Umbilical cord (tissue), 2 donors: ENCODE measurements around the gene COMMD3. TPM values are rescaled to one million over a fixed set of nuclear protein-coding genes. Genes with fewer than 3 reads are reported as not detected.
A peak's percentile ranks its signal among the peaks of the same experiment; 100 is the strongest.
"Not testable (repeated sequence)": the region's sequence is repeated elsewhere in the genome, so short reads cannot be mapped to it uniquely, and the experiment has no call there.

Source experiments
- DNase-seq: peaks from one replicate; pipeline ENCODE4 v3.0.0-alpha.2; 2015; ENCODE audit warnings: low spot score
- total RNA-seq: library from RNA; depleted of rRNA; stranded (reverse); fragments of >200 nt; gene quantifications from one replicate; pipeline ENCODE4 v1.2.3, GENCODE V29; 2014; ENCODE audit warnings: low replicate concordance; ENCODE audit not compliant: insufficient read depth

COMMD3 gene
- total RNA-seq, 1 donor from 2014 or later = 33.7 TPM

DNA sequence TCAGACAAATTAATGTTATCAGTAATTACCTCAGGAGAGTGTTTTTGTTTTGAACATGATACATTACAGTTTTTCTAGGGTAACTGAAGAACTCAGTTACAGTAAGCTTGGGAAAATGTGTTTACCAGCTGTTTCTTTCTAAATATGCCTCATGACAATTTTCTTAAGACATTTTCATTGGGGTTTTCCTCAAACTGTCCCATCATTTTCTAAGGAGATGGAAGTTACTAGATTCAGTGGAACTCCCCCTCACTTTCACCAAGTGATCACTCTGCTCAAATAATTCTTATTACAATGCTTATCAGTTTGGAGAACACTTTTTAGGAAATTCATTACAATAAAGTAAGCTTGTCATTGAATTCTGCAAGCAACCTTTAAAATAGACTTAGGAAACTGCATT, 22.7 kb downstream of the COMMD3 start:
- no peak for DNase-seq

DNA sequence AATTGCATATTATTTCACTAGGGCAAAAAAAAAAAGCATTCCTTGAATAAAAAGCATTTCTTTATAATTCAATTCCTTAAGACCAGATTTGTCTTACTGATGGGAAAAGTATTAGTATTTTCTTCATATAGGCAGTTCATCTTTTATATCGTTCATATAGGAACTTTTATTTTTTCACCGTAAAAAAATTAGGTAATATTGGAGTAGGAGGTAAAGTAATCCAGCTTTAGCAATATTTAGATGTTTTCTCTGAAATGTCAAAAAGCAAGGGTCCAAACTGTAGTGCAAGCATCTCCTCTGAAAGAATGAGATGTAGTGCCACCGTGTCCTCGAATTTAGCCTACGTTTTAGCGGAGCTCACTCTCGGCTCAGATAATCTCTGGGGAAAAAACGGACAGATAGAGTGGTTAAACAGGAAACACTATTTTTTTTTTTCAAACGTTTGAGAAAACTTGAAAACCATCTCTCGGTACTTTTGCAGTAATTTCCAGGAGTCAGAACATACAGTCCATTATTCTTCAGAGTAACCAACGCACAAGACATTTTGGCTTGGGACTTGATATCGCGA, 23.7 kb downstream of the COMMD3 start:
- peak; percentile 2 for DNase-seq

GRCh38 chr10:22340329-22341189, 24.4 kb downstream of the COMMD3 start:
- peak; percentile 90 for DNase-seq

GRCh38 chr10:22341190-22341925, 25.2 kb downstream of the COMMD3 start:
- no peak for DNase-seq

DNA sequence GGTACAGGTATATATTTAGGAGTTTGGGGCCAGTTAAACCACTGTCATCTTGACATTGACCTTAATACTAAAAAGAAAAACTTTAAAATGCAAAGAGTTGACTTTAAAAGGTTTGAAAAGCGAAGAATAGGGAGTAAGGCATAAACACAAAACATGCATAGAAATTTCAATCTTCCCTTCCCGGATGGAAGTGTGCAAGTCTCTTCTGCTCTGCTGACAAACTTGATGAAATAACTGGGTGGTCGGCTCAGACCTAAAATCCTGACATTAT, 25.7 kb downstream of the COMMD3 start:
- no peak for DNase-seq

DNA sequence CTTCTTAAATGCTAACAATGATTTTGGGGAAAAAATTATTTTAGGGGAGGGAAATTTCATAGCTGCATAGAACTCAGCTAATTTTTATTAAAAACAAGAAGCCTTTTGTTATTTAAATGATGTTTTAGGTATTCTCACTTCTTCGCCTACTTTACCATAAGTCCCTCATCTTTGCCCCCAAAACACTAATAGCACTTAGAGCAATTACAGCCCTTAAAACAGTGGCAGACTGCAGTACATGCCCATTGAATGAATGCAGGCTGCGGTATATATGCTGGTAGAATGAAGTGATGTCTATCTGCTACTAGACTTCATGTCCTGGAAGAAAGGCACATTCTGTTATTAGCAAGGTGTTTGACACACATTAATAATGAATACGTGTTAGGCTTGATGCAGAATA, 26.2 kb downstream of the COMMD3 start:
- no peak for DNase-seq

- DNase-seq = no peak
Observed at GRCh38 chr10:22343731-22344130, 27.5 kb downstream of the COMMD3 start.

DNA sequence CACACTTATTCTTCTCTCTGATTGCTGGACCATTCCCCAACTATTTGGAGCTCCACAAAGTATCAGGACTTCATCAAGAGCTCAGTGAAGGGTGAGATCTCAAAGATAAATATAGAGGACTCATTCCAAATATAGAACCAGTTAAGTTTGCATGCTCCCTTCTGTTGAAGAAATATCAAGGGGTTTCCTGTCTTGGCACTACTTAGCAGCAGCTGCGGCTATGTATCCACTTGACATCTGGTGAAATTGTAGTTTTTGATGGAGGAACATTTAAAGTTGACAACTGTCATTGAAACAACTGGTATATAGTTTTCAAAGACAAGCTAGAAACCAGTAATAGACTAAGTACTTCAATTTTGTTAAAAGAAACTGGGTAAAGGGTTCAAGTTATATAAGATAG, 28.1 kb downstream of the COMMD3 start:
- DNase-seq = peak; percentile 7

DNA sequence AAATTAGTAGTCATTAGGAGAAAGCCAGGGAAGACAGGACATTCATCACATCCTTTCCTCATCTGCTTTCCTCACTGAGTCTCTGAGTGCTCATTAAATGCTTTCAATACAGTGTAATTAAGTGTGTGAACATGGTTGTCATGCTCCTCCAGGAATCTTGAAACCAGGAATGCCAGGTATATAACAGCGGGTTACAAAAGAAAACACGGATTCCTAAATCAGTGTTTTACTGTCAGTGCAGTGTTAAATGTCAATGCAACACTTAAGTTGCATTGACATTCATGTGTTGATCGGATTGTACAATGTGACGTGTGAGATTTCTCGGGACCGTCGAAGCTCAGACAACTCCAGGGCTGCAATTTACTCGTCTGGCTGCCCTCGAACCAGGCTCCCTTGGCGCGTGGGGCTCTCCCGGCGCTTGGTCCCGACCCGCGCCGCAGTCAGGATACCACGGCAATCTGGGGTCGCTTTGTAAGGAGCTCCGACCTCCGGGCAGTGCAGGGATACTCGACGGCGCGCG, 28.7 kb downstream of the COMMD3 start:
- DNase-seq = no peak

- no peak for DNase-seq
Observed at GRCh38 chr10:22345301-22346095, 29.3 kb downstream of the COMMD3 start, which contains the start of gene SPAG6. TSS of gene SPAG6 (plus strand) at chr10:22345496. CDS start at chr10:22345612, 116 bp downstream.

GRCh38 chr10:22346096-22346661, 30.0 kb downstream of the COMMD3 start:
- no peak for DNase-seq

DNA sequence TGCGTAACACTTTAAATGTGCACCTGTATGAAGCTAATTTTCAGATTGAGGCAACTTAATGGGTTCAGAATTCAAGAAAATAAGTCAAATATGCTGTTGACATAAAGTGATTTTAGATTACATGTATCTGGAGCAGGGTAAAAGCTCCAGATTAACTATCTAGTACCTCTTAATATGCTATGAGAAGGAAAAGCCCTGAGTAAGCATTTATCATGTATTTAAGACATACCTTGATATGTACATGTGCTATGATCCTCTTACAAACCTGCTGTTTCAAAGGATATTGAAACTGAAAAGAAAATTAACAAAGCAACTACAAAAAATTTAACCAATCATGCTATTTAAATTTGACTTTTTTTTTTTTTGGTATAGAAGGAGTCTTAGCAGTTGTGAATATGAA, 33.6 kb downstream of the COMMD3 start:
- no peak for DNase-seq

GRCh38 chr10:22351131-22351703, 35.0 kb downstream of the COMMD3 start:
- DNase-seq = no peak

DNA sequence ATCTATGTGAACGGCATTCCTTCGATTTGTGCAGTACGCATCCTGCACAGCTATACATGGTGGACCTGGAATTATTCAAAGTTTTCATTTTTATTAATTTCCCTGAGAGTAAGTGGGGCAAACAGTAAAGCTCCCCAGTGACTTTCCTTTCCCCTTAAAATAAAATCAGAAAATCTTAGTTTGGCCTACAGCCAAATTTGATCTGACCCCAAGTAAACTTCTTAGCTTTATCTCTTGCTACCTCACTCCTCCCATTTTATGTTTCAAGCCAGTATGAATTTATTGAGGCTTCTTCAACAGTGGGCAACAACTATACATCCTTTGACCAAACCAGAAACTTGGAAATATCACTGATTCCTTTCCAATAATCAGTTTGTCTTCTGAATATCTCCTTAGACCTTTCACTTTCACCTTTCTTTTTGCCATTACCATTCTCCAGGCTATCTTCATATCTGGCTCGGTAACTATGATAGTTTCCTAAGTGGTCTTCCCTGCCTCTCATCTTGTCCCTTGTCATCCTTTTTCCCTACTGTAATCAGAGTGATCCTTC, 40.2 kb downstream of the COMMD3 start:
- no peak for DNase-seq

DNA sequence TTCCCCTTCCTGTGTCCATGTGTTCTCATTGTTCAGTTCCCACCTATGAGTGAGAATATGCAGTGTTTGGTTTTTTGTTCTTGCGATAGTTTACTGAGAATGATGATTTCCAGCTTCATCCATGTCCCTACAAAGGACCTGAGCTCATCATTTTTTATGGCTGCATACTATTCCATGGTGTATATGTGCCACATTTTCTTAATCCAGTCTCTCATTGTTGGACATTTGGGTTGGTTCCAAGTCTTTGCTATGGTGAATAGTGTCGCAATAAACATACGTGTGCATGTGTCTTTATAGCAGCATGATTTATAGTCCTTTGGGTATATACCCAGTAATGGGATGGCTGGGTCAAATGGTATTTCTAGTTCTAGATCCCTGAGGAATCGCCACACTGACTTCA, 41.6 kb downstream of the COMMD3 start:
- DNase-seq = not testable (repeated sequence)

- DNase-seq = no peak
Observed at GRCh38 chr10:22363305-22363704, 47.1 kb downstream of the COMMD3 start.

DNA sequence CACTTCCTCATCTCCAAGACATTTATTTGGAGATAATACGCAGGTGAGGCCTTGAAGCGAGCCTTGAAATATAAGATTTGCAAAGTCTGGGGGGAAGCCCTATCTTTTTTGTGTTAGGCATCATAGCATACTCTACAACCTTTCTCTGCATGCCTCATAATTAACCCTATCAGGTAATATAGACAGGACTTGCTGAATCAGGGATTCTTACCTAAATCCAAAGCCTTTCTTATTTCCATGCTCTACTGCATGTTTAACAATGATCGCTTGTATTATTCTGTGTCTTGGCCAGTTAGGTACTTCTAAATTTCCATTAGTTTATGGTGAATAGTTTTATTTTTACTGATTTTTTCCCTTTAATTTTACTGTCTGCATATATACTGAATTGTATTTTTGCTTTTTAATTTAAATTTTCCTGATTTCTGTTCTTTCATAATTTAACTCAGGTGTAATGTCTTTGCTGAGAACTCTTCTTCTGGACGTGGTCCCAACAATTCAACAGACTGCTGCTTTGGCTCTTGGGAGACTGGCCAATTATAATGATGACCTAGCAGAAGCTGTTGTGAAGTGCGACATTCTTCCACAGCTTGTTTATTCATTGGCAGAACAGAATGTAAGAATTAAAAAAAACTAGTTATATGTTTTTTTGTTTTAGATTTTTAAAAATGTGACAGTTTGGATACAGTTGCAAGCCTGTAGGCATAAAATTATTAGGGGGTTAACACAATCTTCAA, 48.4 kb downstream of the COMMD3 start:
- DNase-seq = no peak

DNA sequence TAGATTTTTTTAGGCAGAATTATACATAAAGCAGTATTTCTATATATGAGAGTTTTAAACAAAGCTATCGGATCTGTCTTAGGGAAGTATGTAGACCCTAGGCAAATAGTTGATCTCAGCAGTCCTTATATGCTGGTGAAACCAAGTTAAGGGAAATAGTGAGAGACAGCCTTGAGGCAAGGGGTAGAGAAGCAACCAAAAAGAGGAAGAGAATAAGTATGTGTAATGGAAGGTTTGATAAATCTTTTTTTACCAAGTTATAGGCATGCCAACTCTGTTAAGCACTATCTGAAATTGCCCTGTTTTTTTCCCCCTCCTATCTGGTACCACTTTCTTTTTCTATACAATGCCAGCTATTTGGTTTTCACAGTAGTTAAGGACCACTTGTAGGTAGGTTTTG, 49.0 kb downstream of the COMMD3 start:
- DNase-seq = peak; percentile 17

GRCh38 chr10:22365644-22366434, 49.7 kb downstream of the COMMD3 start:
- no peak for DNase-seq
